Measurements from ENCODE around the gene BHLHE23. TPM values are rescaled to one million over a fixed set of nuclear protein-coding genes. Genes with fewer than 3 reads are reported as not detected.

Gene BHLHE23
- polyA plus RNA-seq (ENCODE audit: insufficient read length in 3 of 3), result not detected

DNA sequence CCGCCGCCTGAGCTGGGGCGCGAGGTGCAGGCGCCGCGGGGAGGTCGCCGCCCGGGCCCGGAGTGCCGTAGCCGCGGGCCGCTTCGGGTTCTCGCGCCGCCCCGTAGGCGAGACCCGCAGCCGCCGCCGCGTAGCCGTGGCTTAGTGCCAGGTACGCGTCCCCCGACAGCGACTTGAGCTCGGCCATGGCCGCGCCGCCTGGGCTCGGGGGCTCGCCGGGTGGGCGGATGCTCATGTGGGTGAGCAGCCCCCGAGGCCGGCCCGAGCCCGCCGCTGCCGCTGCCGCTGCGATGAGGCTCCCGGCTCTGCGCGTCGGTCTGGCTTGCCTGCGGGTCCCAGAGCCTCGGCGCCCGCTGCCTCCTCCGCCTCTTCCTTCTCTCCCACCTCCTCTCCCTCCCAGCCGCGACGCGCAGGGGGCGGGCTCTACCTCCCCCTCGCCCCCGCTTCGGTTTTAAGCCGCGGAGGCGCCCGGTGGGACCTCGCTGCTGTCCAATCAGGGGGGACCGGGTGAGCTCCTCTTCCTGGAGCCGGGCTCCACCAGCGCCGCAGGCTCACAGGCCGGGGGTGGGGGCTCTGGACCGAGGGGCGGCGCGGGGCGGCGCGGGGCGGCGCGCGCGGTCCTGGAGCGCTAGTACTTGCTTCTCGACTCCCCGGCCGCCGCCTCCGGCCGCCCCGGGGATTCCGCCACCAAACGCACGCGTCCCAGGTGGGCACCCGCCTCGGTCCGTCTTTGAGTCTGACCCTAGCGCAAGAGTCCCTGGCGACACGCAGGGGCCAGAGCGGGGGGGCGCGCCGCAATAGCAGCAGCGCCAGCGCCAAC, at the start of gene BHLHE23:
Gene BHLHE23 (minus strand): TSS at position 425 of the 820 bp plus-strand sequence. CDS start 190 bp downstream, at position 235.
- DNase-seq (ENCODE audit: low read depth in 3 of 3, low spot score in 2 of 3), result no peak

GRCh38 chr20:63055575-63056235, 48.9 kb upstream of the BHLHE23 start:
- DNase-seq (ENCODE audit: low read depth in 3 of 3, low spot score in 2 of 3), result no peak

GRCh38 chr20:63054681-63055240, 48.0 kb upstream of the BHLHE23 start:
- no peak for DNase-seq (ENCODE audit: low read depth in 3 of 3, low spot score in 2 of 3)

- DNase-seq (ENCODE audit: low read depth in 3 of 3, low spot score in 2 of 3), result no peak
Measured at GRCh38 chr20:63054103-63054474, 47.3 kb upstream of the BHLHE23 start.

- DNase-seq (ENCODE audit: low read depth in 3 of 3, low spot score in 2 of 3), result no peak
Measured at GRCh38 chr20:63053432-63054102, 46.8 kb upstream of the BHLHE23 start.

DNA sequence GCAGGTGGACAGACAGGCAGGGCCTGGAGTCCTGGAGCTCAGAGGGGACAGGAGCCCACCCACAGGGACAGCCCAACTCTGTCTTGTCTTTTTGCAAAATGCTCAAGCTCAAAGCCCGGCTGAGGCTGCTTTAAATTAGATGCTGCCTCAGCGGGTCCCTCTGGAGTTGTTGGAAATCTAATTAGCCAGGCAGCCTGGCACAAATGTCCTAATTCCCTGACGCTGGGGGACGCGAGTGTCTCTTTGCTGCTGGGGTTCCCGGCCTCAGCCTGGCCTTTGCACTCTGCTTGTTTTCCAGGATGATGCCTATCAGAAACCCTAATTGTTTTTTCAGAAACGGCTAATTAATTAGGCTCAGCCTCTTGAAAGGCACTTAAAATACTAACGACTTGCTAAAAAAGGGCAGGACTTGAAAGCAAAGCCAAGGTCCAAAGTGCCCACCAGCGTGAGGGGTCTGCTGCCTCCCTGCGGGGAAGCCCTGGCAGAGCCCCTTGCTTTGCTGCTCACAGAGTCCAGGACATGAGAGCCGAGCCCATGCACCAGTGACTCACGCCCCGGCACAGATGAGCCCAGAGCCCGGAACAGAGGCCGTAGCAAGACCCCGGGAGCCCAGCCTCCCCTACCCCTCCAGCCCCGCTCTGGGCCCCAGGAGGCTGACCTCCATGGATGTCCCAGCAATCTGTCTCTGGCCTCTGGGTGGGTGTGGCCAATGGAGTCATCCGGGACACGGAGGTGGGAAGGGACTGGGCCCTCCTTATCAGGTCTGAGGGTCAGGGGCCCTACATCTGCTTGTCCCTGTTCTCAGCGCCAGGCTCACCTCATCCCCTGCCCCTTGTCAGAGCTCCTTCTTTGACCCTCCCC, 46.0 kb upstream of the BHLHE23 start:
- no peak for DNase-seq (ENCODE audit: low read depth in 3 of 3, low spot score in 2 of 3)

- no peak for DNase-seq (ENCODE audit: low read depth in 3 of 3, low spot score in 2 of 3)
Measured at GRCh38 chr20:63051911-63052310, 45.1 kb upstream of the BHLHE23 start.

DNA sequence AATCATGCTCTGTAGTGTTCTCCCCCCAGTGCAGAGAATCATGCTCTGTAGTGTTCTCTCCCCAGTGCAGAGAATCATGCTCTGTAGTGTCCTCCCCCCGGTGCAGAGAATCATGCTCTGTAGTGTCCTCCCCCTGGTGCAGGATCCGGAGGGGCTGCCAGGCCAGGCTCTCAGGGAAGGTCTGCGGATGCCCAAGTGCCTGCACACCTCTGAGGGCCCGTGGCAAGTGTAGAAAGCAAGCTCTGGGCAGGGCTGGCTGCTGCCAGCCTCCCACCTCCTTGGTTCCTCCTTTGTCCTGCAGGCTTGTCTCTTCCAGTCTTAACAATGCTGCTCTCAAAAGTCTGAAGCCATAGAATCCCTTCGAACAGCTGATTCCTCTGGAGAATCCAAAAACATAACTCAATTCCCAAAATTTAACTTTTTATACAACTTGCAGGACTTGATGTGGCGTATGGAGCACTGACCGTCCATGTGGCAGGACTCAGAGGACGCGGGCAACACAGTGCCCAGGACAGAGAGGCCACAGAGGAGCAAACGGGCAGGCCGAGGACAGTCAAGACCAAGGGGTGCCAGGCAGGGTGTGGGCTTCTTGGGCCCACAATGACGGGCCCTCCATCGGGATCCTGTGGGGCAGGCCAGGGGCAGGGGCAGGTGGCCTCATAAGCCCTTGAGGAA, 44.6 kb upstream of the BHLHE23 start:
- DNase-seq (ENCODE audit: low read depth in 3 of 3, low spot score in 2 of 3), result no peak

DNA sequence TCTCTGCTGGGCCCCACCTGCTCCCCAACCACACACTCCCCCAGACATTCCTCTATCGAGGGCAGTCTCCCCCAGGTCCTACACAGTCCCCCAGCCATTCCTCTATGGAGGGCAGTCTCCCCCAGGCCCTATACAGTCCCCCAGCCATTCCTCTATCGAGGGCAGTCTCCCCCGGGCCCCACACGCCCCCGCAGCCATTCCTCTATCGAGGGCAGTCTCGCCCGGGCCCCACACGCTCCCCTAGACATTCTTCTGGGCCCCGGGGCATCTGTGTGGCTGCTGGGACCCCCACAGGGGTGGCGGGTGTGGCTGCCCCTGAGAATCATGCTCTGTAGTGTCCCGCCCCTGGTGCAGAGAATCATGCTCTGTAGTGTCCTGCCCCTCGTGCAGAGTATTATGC, 43.6 kb upstream of the BHLHE23 start:
- DNase-seq (ENCODE audit: low read depth in 3 of 3, low spot score in 2 of 3), result no peak

GRCh38 chr20:63049561-63050221, 42.9 kb upstream of the BHLHE23 start:
- no peak for DNase-seq (ENCODE audit: low read depth in 3 of 3, low spot score in 2 of 3)

DNA sequence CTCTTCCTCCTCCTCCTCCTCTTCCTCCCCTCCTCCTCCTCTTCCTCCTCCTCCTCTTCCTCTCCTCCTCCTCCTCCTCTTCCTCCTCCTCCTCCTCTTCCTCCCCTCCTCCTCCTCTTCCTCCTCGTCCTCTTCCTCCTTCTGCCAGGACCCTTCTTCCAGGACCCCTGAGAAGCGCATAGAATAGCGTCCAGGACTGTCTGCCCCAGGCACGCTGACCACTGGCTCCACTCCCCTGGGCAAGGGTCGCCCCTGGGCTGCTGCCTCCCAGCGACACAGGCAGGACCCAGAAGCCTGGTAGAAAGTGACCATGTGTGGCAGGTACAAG, 42.4 kb upstream of the BHLHE23 start:
- DNase-seq (ENCODE audit: low read depth in 3 of 3, low spot score in 2 of 3), result no peak

GRCh38 chr20:63048516-63049190, 41.9 kb upstream of the BHLHE23 start:
- DNase-seq (ENCODE audit: low read depth in 3 of 3, low spot score in 2 of 3), result no peak

GRCh38 chr20:63047946-63048345, 41.2 kb upstream of the BHLHE23 start:
- no peak for DNase-seq (ENCODE audit: low read depth in 3 of 3, low spot score in 2 of 3)

DNA sequence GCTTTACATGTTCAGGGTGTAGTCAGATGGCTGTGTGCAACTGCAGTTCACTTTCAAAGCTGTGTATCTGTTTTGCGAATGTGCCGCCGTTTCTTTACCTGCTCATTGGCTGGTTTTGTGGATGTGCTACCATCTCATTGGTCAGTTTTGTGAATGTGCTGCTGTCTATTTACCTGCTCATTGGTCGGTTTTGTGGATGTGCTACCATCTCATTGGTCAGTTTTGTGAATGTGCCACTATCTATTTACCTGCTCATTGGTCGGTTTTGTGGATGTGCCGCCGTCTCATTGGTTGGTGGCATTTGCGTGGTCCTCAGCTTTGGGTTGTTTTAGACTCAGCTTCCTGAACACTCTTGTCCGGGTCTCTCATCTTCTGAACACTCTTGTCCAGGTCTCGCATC, 40.5 kb upstream of the BHLHE23 start:
- DNase-seq (ENCODE audit: low read depth in 3 of 3, low spot score in 2 of 3), result no peak

DNA sequence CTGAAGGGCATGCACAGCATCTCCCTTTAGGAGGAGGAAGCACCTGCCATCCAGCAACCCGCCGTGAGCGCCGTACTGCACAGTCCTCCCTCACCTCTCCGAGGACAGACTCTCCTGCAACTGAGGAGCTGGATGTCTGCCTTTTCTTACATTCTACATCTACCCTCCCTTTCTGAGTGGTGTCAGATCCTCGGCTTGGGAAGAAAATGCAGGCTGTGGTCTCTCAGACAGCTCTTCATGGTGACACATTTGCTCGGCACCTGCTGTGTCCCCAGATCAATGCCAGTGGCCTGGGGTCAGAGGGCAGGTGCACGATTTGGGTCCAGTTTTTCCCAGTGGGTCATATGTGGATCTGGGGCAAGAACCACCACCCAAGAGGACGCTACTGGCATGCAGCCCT, 40.1 kb upstream of the BHLHE23 start:
- DNase-seq (ENCODE audit: low read depth in 3 of 3, low spot score in 2 of 3), result no peak

- DNase-seq (ENCODE audit: low read depth in 3 of 3, low spot score in 2 of 3), result no peak
Measured at GRCh38 chr20:63045991-63046390, 39.2 kb upstream of the BHLHE23 start.

GRCh38 chr20:63045401-63045800, 38.6 kb upstream of the BHLHE23 start:
- no peak for DNase-seq (ENCODE audit: low read depth in 3 of 3, low spot score in 2 of 3)

GRCh38 chr20:63044605-63045004, 37.8 kb upstream of the BHLHE23 start:
- DNase-seq (ENCODE audit: low read depth in 3 of 3, low spot score in 2 of 3), result no peak

DNA sequence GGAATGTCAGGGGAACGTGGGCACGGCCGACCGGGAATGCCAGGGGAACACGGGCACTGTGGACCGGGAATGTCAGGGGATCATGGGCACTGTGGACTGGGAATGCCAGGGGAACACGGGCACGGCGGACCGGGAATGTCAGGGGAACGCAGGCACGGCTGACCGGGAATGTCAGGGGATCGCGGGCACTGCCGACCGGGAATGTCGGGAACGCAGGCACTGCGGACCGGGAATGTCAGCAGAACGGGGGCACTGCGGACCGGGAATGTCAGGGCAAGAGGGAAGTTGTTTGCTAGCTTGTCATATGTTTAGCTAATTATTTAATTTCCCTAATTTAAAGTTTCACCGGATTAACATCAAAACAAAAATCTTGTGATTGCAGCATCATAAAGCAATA, 37.4 kb upstream of the BHLHE23 start:
- DNase-seq (ENCODE audit: low read depth in 3 of 3, low spot score in 2 of 3), result no peak

All from right renal cortex interstitium (tissue), 3 donors.